Transverse colon (tissue), 3 donors: Measurements from ENCODE around the gene RAD23A.

Experiments
- EP300 ChIP-seq: sonication (generic); formaldehyde crosslinking; IDR thresholded peaks from one replicate; pipeline ENCODE4 v1.6.1; 2017; ENCODE audit warnings: antibody characterized with exemption, low read depth
- POLR2A ChIP-seq: fragments of 450-650 bp; IDR thresholded peaks from one replicate; pipeline ENCODE4 v1.6.1; 2016; ENCODE audit warnings: antibody characterized with exemption, mild to moderate bottlenecking, moderate library complexity
- TF ChIP-seq, protein P1 (sequence below), 5 experiments: fragments of 200-600 bp in 3 of 5; fragments of 450-650 bp in 2 of 5; sonication (generic) in 3 of 5; IDR thresholded peaks; 1 replicate in 2 of 5; 2 replicates in 3 of 5; pipeline ENCODE4 v1.5.1; 2016 to 2017; ENCODE audit warnings: antibody characterized with exemption in 5 of 5, inconsistent platforms in 3 of 5, mild to moderate bottlenecking in 2 of 5, moderate library complexity in 1 of 5

DNA sequence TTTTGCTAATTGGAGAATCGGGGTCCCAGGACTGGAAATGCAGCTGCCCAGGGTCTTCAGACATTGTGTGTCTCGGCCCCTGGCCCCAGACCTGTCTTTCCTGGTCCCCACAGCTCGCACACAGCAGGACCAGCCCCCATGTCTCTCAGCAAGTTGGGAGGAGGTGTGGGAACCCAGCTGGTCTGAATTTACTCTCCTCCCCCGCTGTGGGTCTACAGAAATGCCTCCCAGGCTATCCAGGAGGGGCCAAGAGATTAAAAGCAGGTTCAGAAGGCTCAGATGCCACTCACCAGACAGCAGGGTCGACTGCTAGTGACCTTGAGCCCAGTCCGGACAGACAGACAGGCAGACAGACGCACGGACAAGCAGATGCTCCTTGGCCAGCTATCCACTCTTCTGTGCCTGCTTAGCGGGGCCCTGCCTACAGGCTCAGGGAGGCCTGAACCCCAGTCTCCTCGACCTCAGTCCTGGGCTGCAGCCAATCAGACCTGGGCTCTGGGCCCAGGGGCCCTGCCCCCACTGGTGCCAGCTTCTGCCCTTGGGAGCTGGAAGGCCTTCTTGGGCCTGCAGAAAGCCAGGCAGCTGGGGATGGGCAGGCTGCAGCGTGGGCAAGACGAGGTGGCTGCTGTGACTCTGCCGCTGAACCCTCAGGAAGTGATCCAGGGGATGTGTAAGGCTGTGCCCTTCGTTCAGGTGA lies 23.8 kb downstream of the RAD23A start, which contains the start of gene DAND5:
- TF ChIP-seq POLR2A (no peak), EP300 (no peak)
- TF ChIP-seq, protein P1, sequence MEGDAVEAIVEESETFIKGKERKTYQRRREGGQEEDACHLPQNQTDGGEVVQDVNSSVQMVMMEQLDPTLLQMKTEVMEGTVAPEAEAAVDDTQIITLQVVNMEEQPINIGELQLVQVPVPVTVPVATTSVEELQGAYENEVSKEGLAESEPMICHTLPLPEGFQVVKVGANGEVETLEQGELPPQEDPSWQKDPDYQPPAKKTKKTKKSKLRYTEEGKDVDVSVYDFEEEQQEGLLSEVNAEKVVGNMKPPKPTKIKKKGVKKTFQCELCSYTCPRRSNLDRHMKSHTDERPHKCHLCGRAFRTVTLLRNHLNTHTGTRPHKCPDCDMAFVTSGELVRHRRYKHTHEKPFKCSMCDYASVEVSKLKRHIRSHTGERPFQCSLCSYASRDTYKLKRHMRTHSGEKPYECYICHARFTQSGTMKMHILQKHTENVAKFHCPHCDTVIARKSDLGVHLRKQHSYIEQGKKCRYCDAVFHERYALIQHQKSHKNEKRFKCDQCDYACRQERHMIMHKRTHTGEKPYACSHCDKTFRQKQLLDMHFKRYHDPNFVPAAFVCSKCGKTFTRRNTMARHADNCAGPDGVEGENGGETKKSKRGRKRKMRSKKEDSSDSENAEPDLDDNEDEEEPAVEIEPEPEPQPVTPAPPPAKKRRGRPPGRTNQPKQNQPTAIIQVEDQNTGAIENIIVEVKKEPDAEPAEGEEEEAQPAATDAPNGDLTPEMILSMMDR (IDR thresholded peaks at IDR 0.05), result no peak
